Ovary (tissue), 3 donors: ENCODE measurements around the gene LMAN1.

Source experiments
- CTCF ChIP-seq, 3 donors: fragments of 450-650 bp in 2 of 3; fragments of 200-600 bp in 1 of 3; IDR thresholded peaks; one replicate each; pipeline versions ENCODE4 v1.5.1 to v1.8.0; 2016 to 2022; ENCODE audit warnings: antibody characterized with exemption in 3 of 3, mild to moderate bottlenecking in 1 of 3
- EP300 ChIP-seq: sonication (generic); formaldehyde crosslinking; IDR thresholded peaks from one replicate; pipeline ENCODE4 v1.6.1; 2017; ENCODE audit warnings: antibody characterized with exemption
- POLR2A ChIP-seq: fragments of 450-650 bp; IDR thresholded peaks from one replicate; pipeline ENCODE4 v1.6.1; 2017; ENCODE audit warnings: antibody characterized with exemption, mild to moderate bottlenecking, moderate library complexity
- donor health status: DM: no; HTN: no; CAD: no.

- no peak for TF ChIP-seq CTCF (IDR thresholded peaks at IDR 0.05)
- TF ChIP-seq POLR2A, result no peak
- TF ChIP-seq EP300, result no peak
These were observed 15.1 kb downstream of the LMAN1 start for GRCh38 chr18:59343926-59344325.
